ENCODE data around the gene SCN4B.

DNA sequence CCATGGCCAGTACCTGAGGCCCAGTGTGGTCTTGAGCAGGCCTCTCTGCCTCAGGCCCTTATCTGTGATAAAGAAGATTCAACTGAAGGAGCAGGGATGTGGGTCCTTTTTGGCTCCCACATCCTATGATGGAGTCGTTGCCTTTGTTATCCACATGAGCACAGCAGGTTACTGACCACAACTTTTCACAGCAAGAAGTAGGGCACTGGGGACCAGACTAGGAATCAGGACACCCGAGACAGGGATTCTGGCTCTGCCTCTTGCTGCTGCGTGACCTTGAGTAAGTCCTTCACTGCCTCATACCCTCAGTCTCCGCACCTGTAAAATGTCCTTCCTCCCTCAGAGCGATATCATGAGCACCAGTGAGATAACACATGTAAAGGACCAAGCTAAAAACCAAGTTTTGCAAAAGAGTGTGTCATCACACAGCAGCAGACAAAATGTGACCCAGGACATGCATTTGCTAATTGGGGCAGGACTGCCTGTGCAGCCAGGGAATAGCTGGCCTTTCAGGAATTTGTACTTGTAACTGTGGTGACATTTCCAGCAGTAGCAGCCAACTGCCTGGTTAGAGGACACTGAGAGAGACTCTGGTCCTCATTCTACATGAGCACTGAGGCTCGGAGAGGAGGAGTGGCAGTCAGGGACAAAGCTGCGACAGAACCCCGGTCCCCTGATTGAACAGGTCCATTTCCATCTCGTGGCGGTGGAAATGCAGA is 52.6 kb downstream of the SCN4B start:
- TF ChIP-seq, protein P1, sequence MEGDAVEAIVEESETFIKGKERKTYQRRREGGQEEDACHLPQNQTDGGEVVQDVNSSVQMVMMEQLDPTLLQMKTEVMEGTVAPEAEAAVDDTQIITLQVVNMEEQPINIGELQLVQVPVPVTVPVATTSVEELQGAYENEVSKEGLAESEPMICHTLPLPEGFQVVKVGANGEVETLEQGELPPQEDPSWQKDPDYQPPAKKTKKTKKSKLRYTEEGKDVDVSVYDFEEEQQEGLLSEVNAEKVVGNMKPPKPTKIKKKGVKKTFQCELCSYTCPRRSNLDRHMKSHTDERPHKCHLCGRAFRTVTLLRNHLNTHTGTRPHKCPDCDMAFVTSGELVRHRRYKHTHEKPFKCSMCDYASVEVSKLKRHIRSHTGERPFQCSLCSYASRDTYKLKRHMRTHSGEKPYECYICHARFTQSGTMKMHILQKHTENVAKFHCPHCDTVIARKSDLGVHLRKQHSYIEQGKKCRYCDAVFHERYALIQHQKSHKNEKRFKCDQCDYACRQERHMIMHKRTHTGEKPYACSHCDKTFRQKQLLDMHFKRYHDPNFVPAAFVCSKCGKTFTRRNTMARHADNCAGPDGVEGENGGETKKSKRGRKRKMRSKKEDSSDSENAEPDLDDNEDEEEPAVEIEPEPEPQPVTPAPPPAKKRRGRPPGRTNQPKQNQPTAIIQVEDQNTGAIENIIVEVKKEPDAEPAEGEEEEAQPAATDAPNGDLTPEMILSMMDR (IDR thresholded peaks at IDR 0.05; ENCODE audit: low read depth, low read length) = no peak
- TF ChIP-seq, protein P2, sequence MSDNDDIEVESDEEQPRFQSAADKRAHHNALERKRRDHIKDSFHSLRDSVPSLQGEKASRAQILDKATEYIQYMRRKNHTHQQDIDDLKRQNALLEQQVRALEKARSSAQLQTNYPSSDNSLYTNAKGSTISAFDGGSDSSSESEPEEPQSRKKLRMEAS (IDR thresholded peaks at IDR 0.05; ENCODE audit: low read depth, low read length) = no peak
- TF ChIP-seq POLR2A (IDR thresholded peaks at IDR 0.05; ENCODE audit: extremely low read depth, insufficient read length) (no peak), MYC (IDR thresholded peaks at IDR 0.05; ENCODE audit: low read depth, low read length) (no peak)
